Embryonic facial prominence (tissue), 1 donor: Measurements from ENCODE around the gene LRG1.
"Not testable (repeated sequence)": the region's sequence is repeated elsewhere in the genome, so short reads cannot be mapped to it uniquely, and the experiment has no call there.

ENCODE experiments used
- DNase-seq: peaks from one replicate; pipeline ENCODE4 v3.0.0-alpha.2; 2016; ENCODE audit errors: extremely low spot score

The LRG1 gene

GRCh38 chr19:4527377-4527776, 12.5 kb downstream of the LRG1 start:
- not testable (repeated sequence) for DNase-seq

GRCh38 chr19:4525563-4526002, 14.3 kb downstream of the LRG1 start:
- no peak for DNase-seq

- DNase-seq, result no peak
Observed at GRCh38 chr19:4524808-4525562, 14.9 kb downstream of the LRG1 start.

- DNase-seq, result no peak
Observed at GRCh38 chr19:4523306-4524110, 16.3 kb downstream of the LRG1 start.

GRCh38 chr19:4522291-4523002, 17.4 kb downstream of the LRG1 start:
- no peak for DNase-seq

- no peak for DNase-seq
Observed at GRCh38 chr19:4521888-4522242, 18.0 kb downstream of the LRG1 start.

- DNase-seq, result no peak
Observed at GRCh38 chr19:4521170-4521887, 18.5 kb downstream of the LRG1 start.

GRCh38 chr19:4519521-4520277, 20.1 kb downstream of the LRG1 start:
- DNase-seq, result no peak

GRCh38 chr19:4519172-4519496, 20.7 kb downstream of the LRG1 start:
- no peak for DNase-seq

- DNase-seq, result no peak
Observed at GRCh38 chr19:4518345-4519171, 21.3 kb downstream of the LRG1 start, which contains the start of gene PLIN4. Gene PLIN4, minus strand, starts transcription at chr19:4518486. Its CDS starts 214 bp downstream, at chr19:4518272.

- no peak for DNase-seq
Observed at GRCh38 chr19:4517451-4518057, 22.3 kb downstream of the LRG1 start.

GRCh38 chr19:4516939-4517300, 22.9 kb downstream of the LRG1 start:
- no peak for DNase-seq

GRCh38 chr19:4516199-4516938, 23.5 kb downstream of the LRG1 start:
- DNase-seq, result no peak

GRCh38 chr19:4515732-4516131, 24.1 kb downstream of the LRG1 start:
- DNase-seq, result no peak

GRCh38 chr19:4513248-4513647, 26.6 kb downstream of the LRG1 start:
- DNase-seq, result no peak

- DNase-seq, result no peak
Observed at GRCh38 chr19:4512070-4512469, 27.8 kb downstream of the LRG1 start.

GRCh38 chr19:4511300-4512054, 28.4 kb downstream of the LRG1 start:
- no peak for DNase-seq
